ENCODE measurements around the gene SH3BP1. TPM values are rescaled to one million over a fixed set of nuclear protein-coding genes. Genes with fewer than 3 reads are reported as not detected.

Gene SH3BP1
- polyA plus RNA-seq, 3 donors, result 20.0 to 214 (median 20.0) TPM

- Histone ChIP-seq H2AFZ (ENCODE audit: insufficient read depth, low read depth, low read length, poor library complexity, severe bottlenecking) (peak within 1 kb of the TSS; percentile 64), H4K20me1 (ENCODE audit: insufficient read depth, low read length) (peaks cover 43% of the 10 kb centered on the region), H3K4me1 (ENCODE audit: control insufficient read depth in 1 of 2, insufficient read depth in 2 of 2, low read length in 2 of 2) (peaks cover 62 to 67% of the 10 kb centered on the region in 2 donors), H3K9me3 (replicated peaks in 1 of 2; ENCODE audit: control insufficient read depth in 1 of 2, insufficient read depth in 1 of 2, low read length in 2 of 2) (no peaks in the 10 kb centered on the region), H3K27me3 (ENCODE audit: control insufficient read depth in 2 of 2, insufficient read depth in 2 of 2, low read length in 2 of 2) (no peaks in the 10 kb centered on the region), H3K9ac (ENCODE audit: insufficient read depth, low read length, poor library complexity, severe bottlenecking) (peak within 1 kb of the TSS; percentile 88), H3K4me3 (replicated peaks in 1 of 3; ENCODE audit: low read depth in 2 of 3, low read length in 3 of 3) (peak within 1 kb of the TSS; percentile 62 to 98 (median 76)), H3K4me2 (replicated peaks; ENCODE audit: extremely low read depth, low read length, poor library complexity, severe bottlenecking) (peak within 1 kb of the TSS; percentile 100), H3K36me3 (replicated peaks in 1 of 2; ENCODE audit: control insufficient read depth in 1 of 2, insufficient read depth in 2 of 2, low read length in 2 of 2) (peaks cover 16 to 22% of the 10 kb centered on the region in 2 donors), H3K79me2 (ENCODE audit: insufficient read depth, low read length) (peaks cover 55% of the 10 kb centered on the region), H3K27ac (ENCODE audit: low read depth in 1 of 2, low read length in 2 of 2) (peak within 1 kb of the TSS; percentile 80 to 91)
- 8% methylated on average over 31 of the region's 34 CpGs for WGBS (ENCODE audit: insufficient coverage)
- Mint-ChIP-seq H3K4me1 (peaks cover 46% of the 10 kb centered on the region), H3K36me3 (peaks cover 13 to 28% of the 10 kb centered on the region in 2 donors), H3K9me3 (no peaks in the 10 kb centered on the region), H3K4me3 (peak within 1 kb of the TSS; percentile 78 to 96), H3K27ac (peak within 1 kb of the TSS; percentile 91 to 99 (median 95)), H3K27me3 (ENCODE audit: low read depth in 3 of 3) (peaks cover 0 to 2% (median 2%) of the 10 kb centered on the region in 3 donors)
- intact Hi-C loops (cut with micrococcal nuclease), result loop anchor here in 1 of 2 donors (10.0 kb wide), 2 partner anchors 70 to 170 kb away; partner anchors contain the start of genes ANKRD54 and EIF3L
- TF ChIP-seq CTCF (IDR thresholded peaks at IDR 0.05), result no peak
- peak; percentile 85 to 89 (median 85) for DNase-seq
Observed at GRCh38 chr22:37674951-37675929, 35.8 kb downstream of the SH3BP1 start, which contains the start of gene LGALS1. Gene LGALS1 (plus strand): TSS chr22:37675636. CDS start chr22:37675703, 67 bp downstream.

Data from CD14-positive monocyte (primary cell).